H1 (cell line): ENCODE measurements around the gene LACTB. TPM values are rescaled to one million over a fixed set of nuclear protein-coding genes. Genes with fewer than 3 reads are reported as not detected.

ENCODE experiments used
- CTCF ChIA-PET: fragments of 300-600 bp; sonication (Branson Sonifier 250); formaldehyde crosslinking; loops from one replicate; lab custom pipeline; 2021; ENCODE audit not compliant: partially characterized antibody; lab: Charles Lee
- POLR2A ChIA-PET: fragments of 300-600 bp; sonication (Branson Sonifier 250); formaldehyde crosslinking; loops from one replicate; lab custom pipeline; 2021; ENCODE audit warnings: inconsistent platforms; ENCODE audit not compliant: partially characterized antibody; lab: Charles Lee
- DNase-seq, 2 experiments: peaks; one replicate each; pipeline versions ENCODE4 v3.0.0 to v3.0.0-alpha.2; 2010 to 2022; ENCODE audit warnings: low spot score in 2 of 2, low read depth in 1 of 2, mixed read lengths in 1 of 2
- FAIRE-seq: peaks from 2 replicates; lab custom pipeline; 2011; peaks lifted over from hg19 to GRCh38; lab: Jason Lieb, UNC
- H2AFZ ChIP-seq: 2 replicates; pipeline ENCODE4 v1.8.1; 2012; ENCODE audit warnings: low read length, inconsistent platforms
- H2AK5ac ChIP-seq: 2 replicates; pipeline ENCODE4 v1.6.1; 2013; ENCODE audit warnings: low read depth, low read length
- H2BK120ac ChIP-seq: replicated peaks from 2 replicates; pipeline ENCODE3; 2013; ENCODE audit warnings: low read depth, low read length, inconsistent platforms
- H2BK12ac ChIP-seq: 2 replicates; pipeline ENCODE4 v1.6.1; 2013; ENCODE audit warnings: low read depth, low read length
- H2BK15ac ChIP-seq: 2 replicates; pipeline ENCODE4 v1.6.1; 2013; ENCODE audit warnings: low read length
- H2BK20ac ChIP-seq: 2 replicates; pipeline ENCODE4 v1.6.1; 2013; ENCODE audit warnings: low read length
- H2BK5ac ChIP-seq: 2 replicates; pipeline ENCODE4 v1.6.1; 2013; ENCODE audit warnings: low read depth, low read length
- H3K14ac ChIP-seq: 2 replicates; pipeline ENCODE4 v1.6.1; 2013; ENCODE audit warnings: inconsistent platforms; ENCODE audit not compliant: insufficient read length
- H3K18ac ChIP-seq: 2 replicates; pipeline ENCODE4 v1.6.1; 2013; ENCODE audit warnings: low read length; ENCODE audit errors: extremely low read depth
- H3K23ac ChIP-seq: 2 replicates; pipeline ENCODE4 v1.6.1; 2013; ENCODE audit warnings: inconsistent platforms; ENCODE audit not compliant: insufficient read length
- H3K23me2 ChIP-seq: 2 replicates; pipeline ENCODE4 v1.6.1; 2013; ENCODE audit warnings: low read depth, low read length
- H3K27ac ChIP-seq: 2 replicates; pipeline ENCODE4 v1.6.1; 2011; ENCODE audit warnings: low read depth, low read length, inconsistent platforms
- H3K27me3 ChIP-seq, 4 experiments: replicated peaks in 1 of 4; 1 replicate in 1 of 4; 2 replicates in 3 of 4; pipeline versions ENCODE4 v1.6.1 to v1.8.1; 2011 to 2013; ENCODE audit warnings: low read length in 3 of 4, mild to moderate bottlenecking in 3 of 4, inconsistent platforms in 2 of 4, mixed read lengths in 2 of 4, moderate library complexity in 1 of 4; ENCODE audit not compliant: control insufficient read depth in 3 of 4, insufficient read depth in 3 of 4; ENCODE audit errors: extremely low read depth in 1 of 4
- H3K36me3 ChIP-seq, 4 experiments: 2 replicates each; pipeline versions ENCODE4 v1.6.1 to v1.8.1; 2011 to 2013; ENCODE audit warnings: mild to moderate bottlenecking in 4 of 4, low read length in 3 of 4, moderate library complexity in 2 of 4, control low read depth in 1 of 4, inconsistent platforms in 1 of 4; ENCODE audit not compliant: insufficient read depth in 4 of 4, control insufficient read depth in 2 of 4
- H3K4ac ChIP-seq: replicated peaks from 2 replicates; pipeline ENCODE3; 2013; ENCODE audit warnings: low read length, low read depth, mixed read lengths, inconsistent platforms; ENCODE audit not compliant: insufficient read length
- H3K4me1 ChIP-seq, 4 experiments: replicated peaks in 1 of 4; 1 replicate in 1 of 4; 2 replicates in 3 of 4; pipeline versions ENCODE4 v1.6.1 to v1.8.1; 2011 to 2013; ENCODE audit warnings: low read length in 3 of 4, inconsistent platforms in 2 of 4, mixed read lengths in 1 of 4; ENCODE audit not compliant: insufficient read depth in 4 of 4, control insufficient read depth in 3 of 4
- H3K4me2 ChIP-seq, 2 experiments: 2 replicates each; pipeline versions ENCODE4 v1.6.1 to v1.8.1; 2011 to 2013; ENCODE audit warnings: low read depth in 2 of 2, low read length in 2 of 2, control low read depth in 1 of 2, inconsistent platforms in 1 of 2, mild to moderate bottlenecking in 1 of 2; ENCODE audit not compliant: insufficient read depth in 1 of 2
- H3K4me3 ChIP-seq, 4 experiments: fragments of 200-600, 300-600 bp in 1 of 4; sonication (generic), shearing (Covaris generic), sonication (Bioruptor Twin) in 1 of 4; 2 replicates each; pipeline versions ENCODE4 v1.5.1 to v1.8.1; 2011 to 2016; ENCODE audit warnings: low read length in 4 of 4, low read depth in 3 of 4, control low read depth in 2 of 4, inconsistent platforms in 2 of 4, mild to moderate bottlenecking in 2 of 4, mixed read lengths in 1 of 4, moderate library complexity in 1 of 4; ENCODE audit not compliant: insufficient read depth in 2 of 4; ENCODE audit errors: extremely low read depth in 1 of 4
- H3K56ac ChIP-seq: replicated peaks from 2 replicates; pipeline ENCODE3; 2013; ENCODE audit warnings: low read depth, mild to moderate bottlenecking, mixed read lengths, low read length, inconsistent platforms; ENCODE audit not compliant: insufficient read length
- H3K79me1 ChIP-seq: 2 replicates; pipeline ENCODE4 v1.6.1; 2013; ENCODE audit warnings: low read depth, low read length, control low read depth
- H3K79me2 ChIP-seq, 2 experiments: 2 replicates each; pipeline versions ENCODE4 v1.6.1 to v1.8.1; 2012 to 2013; ENCODE audit warnings: low read length in 2 of 2, mild to moderate bottlenecking in 2 of 2, inconsistent platforms in 1 of 2; ENCODE audit not compliant: insufficient read depth in 2 of 2, control insufficient read depth in 1 of 2
- H3K9ac ChIP-seq, 4 experiments: replicated peaks in 1 of 4; 1 replicate in 1 of 4; 2 replicates in 3 of 4; pipeline versions ENCODE4 v1.6.1 to v1.8.1; 2011 to 2013; ENCODE audit warnings: low read depth in 3 of 4, low read length in 3 of 4, control low read depth in 2 of 4, mild to moderate bottlenecking in 2 of 4, moderate library complexity in 2 of 4, inconsistent platforms in 1 of 4; ENCODE audit errors: extremely low read depth in 1 of 4
- H3K9me3 ChIP-seq, 2 experiments: 2 replicates each; pipeline versions ENCODE4 v1.6.1 to v1.8.1; 2012 to 2013; ENCODE audit warnings: mild to moderate bottlenecking in 2 of 2, moderate library complexity in 2 of 2, control low read depth in 1 of 2, inconsistent platforms in 1 of 2, low read depth in 1 of 2, low read length in 1 of 2, mixed read lengths in 1 of 2; ENCODE audit not compliant: insufficient read depth in 2 of 2
- H4K20me1 ChIP-seq, 2 experiments: replicated peaks in 1 of 2; 2 replicates each; pipeline versions ENCODE3 to v1.8.1; 2011 to 2013; ENCODE audit warnings: inconsistent platforms in 2 of 2, low read length in 2 of 2, mild to moderate bottlenecking in 1 of 2; ENCODE audit not compliant: insufficient read depth in 2 of 2, control insufficient read depth in 1 of 2
- H4K5ac ChIP-seq: 2 replicates; pipeline ENCODE4 v1.6.1; 2013; ENCODE audit warnings: low read length, low read depth, mixed read lengths, inconsistent platforms; ENCODE audit not compliant: insufficient read length
- H4K8ac ChIP-seq: 2 replicates; pipeline ENCODE4 v1.8.0; 2013; ENCODE audit warnings: mild to moderate bottlenecking, moderate library complexity, low read length, inconsistent platforms; ENCODE audit not compliant: insufficient read depth; ENCODE audit errors: extremely low read depth
- H4K91ac ChIP-seq: replicated peaks from 2 replicates; pipeline ENCODE3; 2013; ENCODE audit warnings: low read length, mixed read lengths, inconsistent platforms; ENCODE audit not compliant: insufficient read length
- ATF3 ChIP-seq: IDR thresholded peaks from 2 replicates; pipeline ENCODE4 v1.6.1; 2011; ENCODE audit warnings: low read depth, mild to moderate bottlenecking, low read length; ENCODE audit not compliant: insufficient read depth
- BCL11A ChIP-seq, 2 experiments: IDR thresholded peaks; one replicate each; pipeline ENCODE4 v1.6.1; 2011; ENCODE audit warnings: low read depth in 2 of 2, low read length in 2 of 2, mild to moderate bottlenecking in 2 of 2
- CHD1 ChIP-seq: IDR thresholded peaks from 2 replicates; pipeline ENCODE4 v1.6.1; 2012; ENCODE audit warnings: low read depth, low read length, improper control_type of control experiment
- CTCF ChIP-seq, 3 experiments: IDR thresholded peaks; 1 replicate in 2 of 3; 2 replicates in 1 of 3; pipeline versions ENCODE4 v1.5.1 to v1.6.1; 2011; ENCODE audit warnings: low read length in 3 of 3, mild to moderate bottlenecking in 3 of 3, inconsistent platforms in 2 of 3, low read depth in 1 of 3, moderate library complexity in 1 of 3; ENCODE audit not compliant: insufficient read depth in 1 of 3; ENCODE audit errors: control extremely low read depth in 1 of 3
- JUND ChIP-seq: IDR thresholded peaks from 2 replicates; pipeline ENCODE4 v1.6.1; 2011; ENCODE audit warnings: mild to moderate bottlenecking, improper control_type of control experiment, low read length
- KDM1A ChIP-seq: fragments of 200-600, 300-600 bp; sonication (generic); IDR thresholded peaks from 2 replicates; pipeline ENCODE4 v1.7.1; 2016; ENCODE audit warnings: mild to moderate bottlenecking, low read length, borderline replicate concordance
- KDM5A ChIP-seq: fragments of 200-600 bp; IDR thresholded peaks from 2 replicates; pipeline ENCODE4 v1.7.1; 2012; ENCODE audit warnings: mild to moderate bottlenecking, low read length, inconsistent platforms, mixed read lengths
- NANOG ChIP-seq: IDR thresholded peaks from 2 replicates; pipeline ENCODE4 v1.6.1; 2011; ENCODE audit warnings: low read length, low read depth, mild to moderate bottlenecking, inconsistent platforms; ENCODE audit not compliant: insufficient read depth, poor library complexity, severe bottlenecking
- PHF8 ChIP-seq: fragments of 200-600 bp; sonication (generic); conservative IDR thresholded peaks from 2 replicates; pipeline ENCODE4 v1.7.1; 2012; ENCODE audit warnings: low read depth, mild to moderate bottlenecking, inconsistent platforms, low read length, moderate library complexity
- SP2 ChIP-seq: IDR thresholded peaks from 2 replicates; pipeline ENCODE4 v1.6.1; 2012; ENCODE audit warnings: mild to moderate bottlenecking, low read length, inconsistent platforms
- TCF12 ChIP-seq: IDR thresholded peaks from 2 replicates; pipeline ENCODE4 v1.6.1; 2011; ENCODE audit warnings: low read depth, mild to moderate bottlenecking, low read length
- WGBS, 2 experiments: shearing (Covaris generic) in 1 of 2; methylation state at CpG; one replicate each; pipeline versions ENCODE4 v1.1.6 to v1.1.7; 2013 to 2015; ENCODE audit warnings: low lambda C conversion rate in 2 of 2, mixed read lengths in 2 of 2, inconsistent platforms in 1 of 2, low coverage in 1 of 2, missing lambda C conversion rate in 1 of 2; ENCODE audit not compliant: insufficient replicate concordance in 2 of 2, insufficient coverage in 1 of 2, insufficient read length in 1 of 2; ENCODE audit errors: extremely low coverage in 1 of 2, missing lambda C conversion rate in 1 of 2; 5-methylcytosine and 5-hydroxymethylcytosine counted together
- polyA plus RNA-seq, 7 experiments: library from polyadenylated mRNA; depleted of rRNA in 3 of 7; stranded (reverse) in 5 of 7; unstranded in 2 of 7; fragments of >200 nt in 5 of 7; fragments of 200-250 nt in 2 of 7; gene quantifications; 1 replicate in 5 of 7; 2 replicates in 1 of 7; 4 replicates in 1 of 7; pipeline versions ENCODE4 v1.2.1 to v1.2.3, GENCODE V29; 2011 to 2013; ENCODE audit warnings: missing spikeins in 2 of 7, mixed read lengths in 2 of 7
- total RNA-seq: library from RNA; stranded (reverse); fragmentation: NEBNext Ultra II Directional; extraction: Animal tissue kit (Norgen Biotek cat#: 25700); gene quantifications from 2 replicates; pipeline ENCODE4 v1.2.1, GENCODE V29; 2021

LACTB gene
- total and polyA plus RNA-seq, 2 of the 8 experiments (the other 6 are each of a cell fraction or from before 2014, with no cell fraction given), result 5.8 to 14.9 TPM

- Histone ChIP-seq H3K36me3 (no peaks in the 10 kb centered on the region), H2BK15ac (no peak overlapping the region), H4K8ac (no peak overlapping the region), H3K23ac (no peak overlapping the region), H3K27ac (no peak overlapping the region), H3K56ac (no peak overlapping the region), H4K91ac (no peak overlapping the region), H3K23me2 (no peaks in the 10 kb centered on the region), H3K9ac (no peak overlapping the region; a peak in 1 of 7 replicates), H3K27me3 (no peaks in the 10 kb centered on the region), H3K79me2 (no peaks in the 10 kb centered on the region), H2BK120ac (no peak overlapping the region), H3K4me2 (no peak overlapping the region), H4K5ac (no peak overlapping the region), H2AK5ac (no peak overlapping the region), H3K4ac (no peak overlapping the region), H3K4me3 (no peak overlapping the region), H2BK5ac (no peak overlapping the region), H4K20me1 (no peaks in the 10 kb centered on the region), H2BK12ac (0 out of 2 replicates have a peak overlapping the region, but pooled peaks have one; percentile 31), H2BK20ac (no peak overlapping the region; the same call in 1 of the 2 replicates), H3K79me1 (no peaks in the 10 kb centered on the region), H3K9me3 (no peaks in the 10 kb centered on the region), H3K18ac (no peak overlapping the region), H2AFZ (peak overlapping the region; percentile 20; the same call in 1 of the 2 replicates), H3K14ac (no peak overlapping the region), H3K4me1 (peaks cover 4 to 17% (median 15%) of the 10 kb centered on the region in 4 experiments; a peak in 6 of 7 replicates)
- no peak for DNase-seq
- WGBS, 2 experiments, result 90% methylated on average over 4 of the region's 4 CpGs; no CpG with 5 or more reads in 1 of the 2 experiments
- no peak for FAIRE-seq
- POLR2A ChIA-PET, result interaction anchor here (0.9 to 18.5 kb wide), 5 partner anchors 17 to 42 kb away, joined by 3 to 325 read pairs (median 3); partner anchors contain the start of gene TPM1
- CTCF ChIA-PET, result interaction anchor here (1.0 to 5.1 kb wide), 5 partner anchors 9 to 239 kb away, joined by 4 to 32 read pairs (median 6); no protein-coding TSS in a partner anchor
- TF ChIP-seq KDM5A, result no peak
- no peak for TF ChIP-seq PHF8
- TF ChIP-seq ATF3, result no peak
- TF ChIP-seq TCF12, result no peak
- no peak for TF ChIP-seq NANOG
- no peak for TF ChIP-seq CTCF (IDR thresholded peaks at IDR 0.05; ENCODE audit: control extremely low read depth in 1 of 3, insufficient read depth in 1 of 3, low read depth in 1 of 3, low read length in 3 of 3)
- no peak for TF ChIP-seq CHD1
- TF ChIP-seq JUND, result no peak
- TF ChIP-seq BCL11A (IDR thresholded peaks at IDR 0.05; ENCODE audit: low read depth in 2 of 2, low read length in 2 of 2), result no peak
- no peak for TF ChIP-seq KDM1A
- no peak for TF ChIP-seq SP2
These were observed 35.4 kb upstream of the LACTB start for GRCh38 chr15:63086271-63086670.
